ENCODE data around the gene DAB1.

- TF ChIP-seq CTCF (IDR thresholded peaks at IDR 0.05; ENCODE audit: control extremely low read depth in 1 of 3, insufficient read depth in 1 of 3, low read depth in 1 of 3, low read length in 3 of 3) (no peak), CHD2 (IDR thresholded peaks at IDR 0.05; ENCODE audit: low read length) (no peak), SP1 (IDR thresholded peaks at IDR 0.05; ENCODE audit: low read depth, low read length) (no peak), KDM4A (IDR thresholded peaks at IDR 0.05; ENCODE audit: low read depth, low read length, severe bottlenecking) (no peak), ATF3 (IDR thresholded peaks at IDR 0.05; ENCODE audit: insufficient read depth, low read depth, low read length) (no peak), SP2 (IDR thresholded peaks at IDR 0.05; ENCODE audit: low read length) (no peak), BRCA1 (IDR thresholded peaks at IDR 0.05; ENCODE audit: low read depth, low read length) (no peak), HDAC2 (IDR thresholded peaks at IDR 0.05; ENCODE audit: borderline replicate concordance in 1 of 2, low read depth in 2 of 2, low read length in 2 of 2) (no peak), EZH2 (IDR thresholded peaks at IDR 0.05; ENCODE audit: low read depth, low read length, severe bottlenecking) (no peak), POLR2AphosphoS5 (IDR thresholded peaks at IDR 0.05; ENCODE audit: low read depth, low read length) (no peak)
- TF ChIP-seq, protein P1, sequence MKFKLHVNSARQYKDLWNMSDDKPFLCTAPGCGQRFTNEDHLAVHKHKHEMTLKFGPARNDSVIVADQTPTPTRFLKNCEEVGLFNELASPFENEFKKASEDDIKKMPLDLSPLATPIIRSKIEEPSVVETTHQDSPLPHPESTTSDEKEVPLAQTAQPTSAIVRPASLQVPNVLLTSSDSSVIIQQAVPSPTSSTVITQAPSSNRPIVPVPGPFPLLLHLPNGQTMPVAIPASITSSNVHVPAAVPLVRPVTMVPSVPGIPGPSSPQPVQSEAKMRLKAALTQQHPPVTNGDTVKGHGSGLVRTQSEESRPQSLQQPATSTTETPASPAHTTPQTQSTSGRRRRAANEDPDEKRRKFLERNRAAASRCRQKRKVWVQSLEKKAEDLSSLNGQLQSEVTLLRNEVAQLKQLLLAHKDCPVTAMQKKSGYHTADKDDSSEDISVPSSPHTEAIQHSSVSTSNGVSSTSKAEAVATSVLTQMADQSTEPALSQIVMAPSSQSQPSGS (IDR thresholded peaks at IDR 0.05; ENCODE audit: low read length) = no peak
Observed at GRCh38 chr1:57086154-57086553, 337.7 kb downstream of the DAB1 start.

Data from H1 (cell line).